GM12891 (cell line): ENCODE measurements around the gene CIITA.

Source experiments
- DNase-seq: peaks from one replicate; pipeline ENCODE4 v3.0.0; 2011; ENCODE audit warnings: low spot score; ENCODE audit not compliant: insufficient read length
- FAIRE-seq: peaks from 2 replicates; lab custom pipeline; 2011; peaks lifted over from hg19 to GRCh38; lab: Jason Lieb, UNC
- PAX5 ChIP-seq: IDR thresholded peaks from 2 replicates; pipeline ENCODE4 v1.6.1; 2011; ENCODE audit warnings: low read length, moderate library complexity, mild to moderate bottlenecking; ENCODE audit not compliant: insufficient read depth, severe bottlenecking
- POLR2A ChIP-seq: IDR thresholded peaks from 2 replicates; pipeline ENCODE4 v1.6.1; 2011; ENCODE audit warnings: low read depth, low read length, control low read depth
- POLR2AphosphoS5 ChIP-seq: IDR thresholded peaks from 2 replicates; pipeline ENCODE4 v1.6.1; 2011; ENCODE audit warnings: low read depth, low read length, control low read depth
- POU2F2 ChIP-seq: IDR thresholded peaks from 2 replicates; pipeline ENCODE4 v1.6.1; 2011; ENCODE audit warnings: low read depth, mild to moderate bottlenecking, control low read depth, low read length, moderate library complexity
- SPI1 ChIP-seq: IDR thresholded peaks from 2 replicates; pipeline ENCODE4 v1.6.1; 2011; ENCODE audit warnings: low read depth, low read length, control low read depth
- TAF1 ChIP-seq: IDR thresholded peaks from 2 replicates; pipeline ENCODE4 v1.6.1; 2011; ENCODE audit warnings: low read depth, low read length, control low read depth

The CIITA gene

GRCh38 chr16:10969615-10970014 lies 92.6 kb downstream of the CIITA start:
- DNase-seq (no peak), FAIRE-seq (no peak)
- 0 out of 2 replicates have a peak, but pooled peaks have one; percentile 1 for TF ChIP-seq SPI1
- no peak for TF ChIP-seq TAF1

GRCh38 chr16:10970065-10970464 lies 93.1 kb downstream of the CIITA start:
- TF ChIP-seq POLR2AphosphoS5, result no peak
- no peak for TF ChIP-seq TAF1
- no peak for TF ChIP-seq PAX5
- no peak for TF ChIP-seq SPI1
- TF ChIP-seq POLR2A, result no peak
- TF ChIP-seq POU2F2, result no peak
- DNase-seq (no peak), FAIRE-seq (no peak)

GRCh38 chr16:10971560-10971961 lies 94.6 kb downstream of the CIITA start:
- TF ChIP-seq TAF1, result no peak
- no peak for TF ChIP-seq SPI1
- no peak for TF ChIP-seq POLR2A
- no peak for TF ChIP-seq PAX5
- no peak for TF ChIP-seq POLR2AphosphoS5
- TF ChIP-seq POU2F2, result no peak
- DNase-seq (no peak), FAIRE-seq (peak; percentile 54)

GRCh38 chr16:10972108-10972818 lies 95.3 kb downstream of the CIITA start:
- no peak for FAIRE-seq
- no peak for DNase-seq
- TF ChIP-seq PAX5 (no peak), SPI1 (no peak), POLR2AphosphoS5 (no peak), TAF1 (no peak), POU2F2 (no peak), POLR2A (no peak)

GRCh38 chr16:10972819-10973464 lies 95.9 kb downstream of the CIITA start:
- FAIRE-seq, result no peak
- TF ChIP-seq POLR2A (no peak), PAX5 (no peak), SPI1 (no peak), POU2F2 (no peak), POLR2AphosphoS5 (no peak)

GRCh38 chr16:10976634-10977033 lies 99.6 kb downstream of the CIITA start:
- DNase-seq (no peak), FAIRE-seq (no peak)
- no peak for TF ChIP-seq POLR2AphosphoS5
- TF ChIP-seq POU2F2, result no peak
- TF ChIP-seq POLR2A, result no peak
- TF ChIP-seq PAX5, result no peak
- TF ChIP-seq SPI1, result no peak
- no peak for TF ChIP-seq TAF1

More at GRCh38 chr16:10972819-10973464, 95.9 kb downstream of the CIITA start:
- DNase-seq, result no peak

GRCh38 chr16:10978124-10978523 lies 101.1 kb downstream of the CIITA start:
- no peak for FAIRE-seq
- no peak for DNase-seq
- TF ChIP-seq PAX5 (no peak), POLR2AphosphoS5 (no peak), SPI1 (no peak), POU2F2 (no peak), POLR2A (no peak), TAF1 (no peak)

- DNase-seq (no peak), FAIRE-seq (no peak)
- TF ChIP-seq POLR2A, result no peak
- TF ChIP-seq POU2F2, result no peak
- no peak for TF ChIP-seq SPI1
- no peak for TF ChIP-seq PAX5
- TF ChIP-seq POLR2AphosphoS5, result no peak
- no peak for TF ChIP-seq TAF1
Observed at GRCh38 chr16:10978871-10979446, 102.0 kb downstream of the CIITA start.
